ENCODE results near the gene TRPC4. TPM values are rescaled to one million over a fixed set of nuclear protein-coding genes. Genes with fewer than 3 reads are reported as not detected.
"Not testable (repeated sequence)": the region's sequence is repeated elsewhere in the genome, so short reads cannot be mapped to it uniquely, and the experiment has no call there.

TRPC4 gene
- total RNA-seq, 4 donors from 2014 or later, result 0.20 to 2.2 (median 0.68) TPM; not detected in 1

- Histone ChIP-seq H3K4me1 (no peaks in the 10 kb centered on the region), H3K36me3 (no peaks in the 10 kb centered on the region), H3K27me3 (no peaks in the 10 kb centered on the region), H3K4me3 (no peak overlapping the region), H3K9me3 (no peaks in the 10 kb centered on the region), H3K27ac (no peak overlapping the region)
- DNase-seq, result no peak
- TF ChIP-seq EP300 (IDR thresholded peaks at IDR 0.05; ENCODE audit: low read depth), result no peak
- WGBS, 2 donors (ENCODE audit: low coverage in 1 of 2), result 73 to 86% methylated on average over 3 of the region's 3 CpGs
- intact Hi-C loops (cut with DNase I; ENCODE audit: low total_unique reads) (no loop called here), in situ Hi-C loops (cut with MboI; ENCODE audit: low pct_ligation_motif_present in 1 of 4, low pct_unique_long_range_greater_than_20kb in 1 of 4, low sequenced_read_pairs in 3 of 4) (no loop called here)
Measured at GRCh38 chr13:37797631-37798030, 71.9 kb downstream of the TRPC4 start.

DNA sequence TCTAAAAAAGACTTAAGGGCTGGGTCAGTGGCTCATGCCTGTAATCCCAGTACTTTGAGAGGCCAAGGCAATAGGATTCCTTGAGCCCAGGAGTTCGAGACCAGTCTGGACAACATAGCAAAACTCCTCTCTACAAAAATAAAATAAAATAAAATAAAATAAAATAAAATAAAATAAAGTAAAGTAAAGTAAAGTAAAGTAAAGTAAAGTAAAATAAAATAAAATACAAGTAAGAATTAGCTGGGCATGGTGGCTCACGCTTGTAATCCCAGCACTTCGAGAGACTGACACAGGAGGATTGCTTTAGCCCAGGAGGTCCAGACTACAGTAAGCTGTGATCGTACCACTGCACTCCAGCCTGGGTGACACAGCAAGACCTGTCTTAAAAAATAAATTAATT lies 72.8 kb downstream of the TRPC4 start:
- WGBS, 2 donors (ENCODE audit: low coverage in 1 of 2), result 77 to 87% methylated on average over 4 of the region's 4 CpGs
- H3K36me3 ChIP-seq; H3K9me3 ChIP-seq; H3K4me1 ChIP-seq; H3K27ac ChIP-seq; DNase-seq; in situ Hi-C loops (cut with MboI; ENCODE audit: low pct_ligation_motif_present in 1 of 4, low pct_unique_long_range_greater_than_20kb in 1 of 4, low sequenced_read_pairs in 3 of 4); H3K27me3 ChIP-seq; intact Hi-C loops (cut with DNase I; ENCODE audit: low total_unique reads); H3K4me3 ChIP-seq: not testable (repeated sequence)

DNA sequence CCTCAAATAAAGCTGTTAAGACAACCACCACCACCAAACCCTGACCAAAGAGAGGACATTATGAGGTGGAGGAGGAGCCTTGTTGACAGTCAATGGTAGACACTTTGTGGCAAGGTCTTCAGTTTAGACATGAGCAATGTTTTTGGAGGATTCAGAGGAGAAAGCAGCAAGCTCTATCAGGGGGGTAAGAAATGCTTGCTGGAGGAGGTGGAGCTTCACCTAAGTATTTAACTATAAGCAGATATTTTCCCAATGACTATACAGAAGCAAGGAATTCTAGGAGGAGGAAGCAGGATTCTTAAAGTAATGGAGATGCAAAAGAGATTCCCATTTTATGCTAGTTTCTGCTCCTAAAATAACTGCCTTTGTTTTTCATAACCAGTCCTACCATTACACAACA lies 74.2 kb downstream of the TRPC4 start:
- in situ Hi-C loops (cut with MboI; ENCODE audit: low pct_ligation_motif_present in 1 of 4, low pct_unique_long_range_greater_than_20kb in 1 of 4, low sequenced_read_pairs in 3 of 4) (no loop called here), intact Hi-C loops (cut with DNase I; ENCODE audit: low total_unique reads) (no loop called here)
- TF ChIP-seq, protein P1, sequence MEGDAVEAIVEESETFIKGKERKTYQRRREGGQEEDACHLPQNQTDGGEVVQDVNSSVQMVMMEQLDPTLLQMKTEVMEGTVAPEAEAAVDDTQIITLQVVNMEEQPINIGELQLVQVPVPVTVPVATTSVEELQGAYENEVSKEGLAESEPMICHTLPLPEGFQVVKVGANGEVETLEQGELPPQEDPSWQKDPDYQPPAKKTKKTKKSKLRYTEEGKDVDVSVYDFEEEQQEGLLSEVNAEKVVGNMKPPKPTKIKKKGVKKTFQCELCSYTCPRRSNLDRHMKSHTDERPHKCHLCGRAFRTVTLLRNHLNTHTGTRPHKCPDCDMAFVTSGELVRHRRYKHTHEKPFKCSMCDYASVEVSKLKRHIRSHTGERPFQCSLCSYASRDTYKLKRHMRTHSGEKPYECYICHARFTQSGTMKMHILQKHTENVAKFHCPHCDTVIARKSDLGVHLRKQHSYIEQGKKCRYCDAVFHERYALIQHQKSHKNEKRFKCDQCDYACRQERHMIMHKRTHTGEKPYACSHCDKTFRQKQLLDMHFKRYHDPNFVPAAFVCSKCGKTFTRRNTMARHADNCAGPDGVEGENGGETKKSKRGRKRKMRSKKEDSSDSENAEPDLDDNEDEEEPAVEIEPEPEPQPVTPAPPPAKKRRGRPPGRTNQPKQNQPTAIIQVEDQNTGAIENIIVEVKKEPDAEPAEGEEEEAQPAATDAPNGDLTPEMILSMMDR (IDR thresholded peaks at IDR 0.05), result no peak
- no peak for TF ChIP-seq EP300 (IDR thresholded peaks at IDR 0.05; ENCODE audit: low read depth)
- no peak for TF ChIP-seq POLR2AphosphoS5 (IDR thresholded peaks at IDR 0.05)
- no peaks in the 10 kb centered on the region for H3K4me1 ChIP-seq
- no peak overlapping the region for H3K4me3 ChIP-seq
- H3K36me3 ChIP-seq, result no peaks in the 10 kb centered on the region
- H3K27ac ChIP-seq, result no peak overlapping the region
- H3K9me3 ChIP-seq, result no peaks in the 10 kb centered on the region
- H3K27me3 ChIP-seq, result no peaks in the 10 kb centered on the region
- no peak for DNase-seq

GRCh38 chr13:37791699-37792098 lies 77.9 kb downstream of the TRPC4 start:
- TF ChIP-seq, protein P1 (IDR thresholded peaks at IDR 0.05), result no peak
- no peak for TF ChIP-seq EP300 (IDR thresholded peaks at IDR 0.05; ENCODE audit: low read depth)
- TF ChIP-seq POLR2AphosphoS5 (IDR thresholded peaks at IDR 0.05), result no peak
- no peak for TF ChIP-seq POLR2A (IDR thresholded peaks at IDR 0.05)
- H3K27me3 ChIP-seq, result no peaks in the 10 kb centered on the region
- WGBS, 2 donors (ENCODE audit: low coverage in 1 of 2), result 73 to 78% methylated on average over 2 of the region's 2 CpGs
- in situ Hi-C loops (cut with MboI; ENCODE audit: low pct_ligation_motif_present in 1 of 4, low pct_unique_long_range_greater_than_20kb in 1 of 4, low sequenced_read_pairs in 3 of 4), result no loop called here
- no peaks in the 10 kb centered on the region for H3K36me3 ChIP-seq
- H3K4me1 ChIP-seq, result no peaks in the 10 kb centered on the region
- intact Hi-C loops (cut with DNase I; ENCODE audit: low total_unique reads), result no loop called here
- H3K27ac ChIP-seq, result no peak overlapping the region
- no peak overlapping the region for H3K4me3 ChIP-seq
- H3K9me3 ChIP-seq, result no peaks in the 10 kb centered on the region
- no peak for DNase-seq

- Histone ChIP-seq H3K4me3 (no peak overlapping the region), H3K4me1 (no peaks in the 10 kb centered on the region), H3K27me3 (no peaks in the 10 kb centered on the region), H3K27ac (no peak overlapping the region), H3K9me3 (no peaks in the 10 kb centered on the region), H3K36me3 (no peaks in the 10 kb centered on the region)
- TF ChIP-seq POLR2AphosphoS5 (IDR thresholded peaks at IDR 0.05) (no peak), EP300 (IDR thresholded peaks at IDR 0.05; ENCODE audit: low read depth) (no peak), POLR2A (IDR thresholded peaks at IDR 0.05) (no peak)
- TF ChIP-seq, protein P1 (IDR thresholded peaks at IDR 0.05), result no peak
- 47 to 72% methylated on average over 1 of the region's 1 CpG for WGBS, 2 donors (ENCODE audit: low coverage in 1 of 2)
- no peak for DNase-seq
- intact Hi-C loops (cut with DNase I; ENCODE audit: low total_unique reads) (no loop called here), in situ Hi-C loops (cut with MboI; ENCODE audit: low pct_ligation_motif_present in 1 of 4, low pct_unique_long_range_greater_than_20kb in 1 of 4, low sequenced_read_pairs in 3 of 4) (no loop called here)
Measured at GRCh38 chr13:37788346-37788745, 81.2 kb downstream of the TRPC4 start.

Measured in transverse colon (tissue), 4 donors.